Measurements from ENCODE around the gene ERVW-1.

The ERVW-1 gene

GRCh38 chr7:92425311-92425947 lies 52.3 kb downstream of the ERVW-1 start:
- no peak for DNase-seq (ENCODE audit: low read depth, low spot score)

- DNase-seq (ENCODE audit: low read depth, low spot score), result no peak
Measured at GRCh38 chr7:92423710-92424131, 54.0 kb downstream of the ERVW-1 start.

GRCh38 chr7:92422926-92423325 lies 54.8 kb downstream of the ERVW-1 start:
- DNase-seq (ENCODE audit: low read depth, low spot score), result no peak

- DNase-seq (ENCODE audit: low read depth, low spot score), result no peak
Measured at GRCh38 chr7:92421676-92422435, 55.9 kb downstream of the ERVW-1 start.

Data from iPS DF 19.7 (cell line).